HG03575 (cell line): ENCODE data around the gene RING1.

Source experiments
- ATAC-seq: cut with Tn5 transposase; IDR thresholded peaks from one replicate; pipeline ENCODE4 v1.9.1; 2021; ENCODE audit not compliant: unreplicated experiment, insufficient number of reproducible peaks, low FRiP score; ENCODE audit errors: extremely low read depth

The RING1 gene

GRCh38 chr6:33203443-33204164, 4.7 kb upstream of the RING1 start:
- no peak for ATAC-seq

- no peak for ATAC-seq
Observed at GRCh38 chr6:33204165-33204414, 4.2 kb upstream of the RING1 start.

GRCh38 chr6:33204415-33205190, 3.7 kb upstream of the RING1 start, which contains the start of gene HSD17B8:
Gene HSD17B8 (plus strand): TSS chr6:33204655. CDS start chr6:33204669, 14 bp downstream.
- no peak for ATAC-seq

GRCh38 chr6:33205191-33206026, 2.9 kb upstream of the RING1 start:
- no peak for ATAC-seq

- ATAC-seq: no peak
Observed at GRCh38 chr6:33206027-33206863, 2.1 kb upstream of the RING1 start.

GRCh38 chr6:33206864-33207551, 1.3 kb upstream of the RING1 start:
- ATAC-seq: no peak

- no peak for ATAC-seq
Observed at GRCh38 chr6:33207552-33208090, 679 bp upstream of the RING1 start.

GRCh38 chr6:33209856-33210255, 1.6 kb downstream of the RING1 start:
- ATAC-seq: no peak

- no peak for ATAC-seq
Observed at GRCh38 chr6:33211136-33211535, 2.8 kb downstream of the RING1 start.

- no peak for ATAC-seq
Observed at GRCh38 chr6:33211666-33212422, 3.5 kb downstream of the RING1 start.

- no peak for ATAC-seq
Observed at GRCh38 chr6:33212857-33213165, 4.5 kb downstream of the RING1 start.

- ATAC-seq: no peak
Observed at GRCh38 chr6:33213166-33213988, 5.1 kb downstream of the RING1 start.

GRCh38 chr6:33213989-33214335, 5.7 kb downstream of the RING1 start:
- no peak for ATAC-seq

- ATAC-seq: no peak
Observed at GRCh38 chr6:33215271-33216116, 7.2 kb downstream of the RING1 start.

GRCh38 chr6:33216117-33216649, 7.9 kb downstream of the RING1 start:
- ATAC-seq: no peak

- ATAC-seq: no peak
Observed at GRCh38 chr6:33217246-33217645, 8.9 kb downstream of the RING1 start.
